ENCODE results near the gene ZNF700. TPM values are rescaled to one million over a fixed set of nuclear protein-coding genes. Genes with fewer than 3 reads are reported as not detected.
"Not testable (repeated sequence)": the region's sequence is repeated elsewhere in the genome, so short reads cannot be mapped to it uniquely, and the experiment has no call there.

Gene ZNF700
- total RNA-seq, 1 donor from 2014 or later, result 14.2 TPM

- not testable (repeated sequence) for DNase-seq
These were observed 16.5 kb downstream of the ZNF700 start for GRCh38 chr19:11941361-11941887.

- no peak for DNase-seq
These were observed 17.3 kb downstream of the ZNF700 start for GRCh38 chr19:11942008-11942842.

GRCh38 chr19:11942843-11943108 is 17.9 kb downstream of the ZNF700 start:
- no peak for DNase-seq

GRCh38 chr19:11944656-11945055 is 19.7 kb downstream of the ZNF700 start:
- no peak for DNase-seq

GRCh38 chr19:11948646-11949045 is 23.7 kb downstream of the ZNF700 start:
- no peak for DNase-seq

GRCh38 chr19:11949201-11949600 is 24.3 kb downstream of the ZNF700 start:
- no peak for DNase-seq

- DNase-seq, result not testable (repeated sequence)
These were observed 24.7 kb downstream of the ZNF700 start for GRCh38 chr19:11949614-11950080.

GRCh38 chr19:11950312-11950711 is 25.4 kb downstream of the ZNF700 start:
- DNase-seq, result no peak

GRCh38 chr19:11963566-11964355 is 38.9 kb downstream of the ZNF700 start:
- DNase-seq, result peak; percentile 92

- DNase-seq, result no peak
These were observed 39.6 kb downstream of the ZNF700 start for GRCh38 chr19:11964496-11964857.

- peak; percentile 93 for DNase-seq
These were observed 40.1 kb downstream of the ZNF700 start, which contains the start of gene ZNF763 for GRCh38 chr19:11964858-11965645. Gene ZNF763, plus strand, starts transcription at chr19:11965040. Its CDS starts 169 bp downstream, at chr19:11965209.

GRCh38 chr19:11970174-11970573 is 45.3 kb downstream of the ZNF700 start:
- no peak for DNase-seq

- no peak for DNase-seq
These were observed 46.1 kb downstream of the ZNF700 start for GRCh38 chr19:11971041-11971440.

GRCh38 chr19:11973019-11973810 is 48.3 kb downstream of the ZNF700 start:
- DNase-seq, result no peak

GRCh38 chr19:11978492-11979100 is 53.7 kb downstream of the ZNF700 start:
- no peak for DNase-seq

- DNase-seq, result no peak
These were observed 54.6 kb downstream of the ZNF700 start for GRCh38 chr19:11979527-11979926.

- no peak for DNase-seq
These were observed 57.6 kb downstream of the ZNF700 start for GRCh38 chr19:11982526-11982925.

- peak; percentile 29 for DNase-seq
These were observed 60.1 kb downstream of the ZNF700 start for GRCh38 chr19:11984986-11985385.

- no peak for DNase-seq
These were observed 61.8 kb downstream of the ZNF700 start for GRCh38 chr19:11986754-11987153.

GRCh38 chr19:11987405-11988281 is 62.7 kb downstream of the ZNF700 start:
- peak; percentile 97 for DNase-seq

Measured in tongue (tissue), 2 donors.